Osteocyte (in vitro differentiated cells): ENCODE data around the gene GRIN3B. TPM values are rescaled to one million over a fixed set of nuclear protein-coding genes. Genes with fewer than 3 reads are reported as not detected.

Experiments
- DNase-seq: peaks from one replicate; pipeline ENCODE4 v3.0.0; 2021; ENCODE audit warnings: mixed read lengths; ENCODE audit not compliant: unreplicated experiment; ENCODE audit errors: extremely low spot score
- H3K27ac Mint-ChIP-seq: one replicate; pipeline ENCODE4 v1.8.0; 2021; ENCODE audit warnings: mild to moderate bottlenecking, mixed read lengths; ENCODE audit not compliant: unreplicated experiment
- H3K27me3 Mint-ChIP-seq: one replicate; pipeline ENCODE4 v1.8.0; 2021; ENCODE audit warnings: mixed read lengths; ENCODE audit not compliant: unreplicated experiment
- H3K36me3 Mint-ChIP-seq: one replicate; pipeline ENCODE4 v1.8.0; 2021; ENCODE audit warnings: mixed read lengths; ENCODE audit not compliant: unreplicated experiment
- H3K4me1 Mint-ChIP-seq: one replicate; pipeline ENCODE4 v1.8.0; 2021; ENCODE audit warnings: mixed read lengths; ENCODE audit not compliant: unreplicated experiment
- H3K4me3 Mint-ChIP-seq: one replicate; pipeline ENCODE4 v1.8.0; 2021; ENCODE audit warnings: mild to moderate bottlenecking, moderate library complexity, mixed read lengths; ENCODE audit not compliant: unreplicated experiment
- H3K9me3 Mint-ChIP-seq: one replicate; pipeline ENCODE4 v1.8.0; 2021; ENCODE audit warnings: mixed read lengths; ENCODE audit not compliant: unreplicated experiment
- CTCF ChIP-seq: fragments of 200-600 bp; sonication (generic); IDR thresholded peaks from 2 replicates; pipeline ENCODE4 v1.5.0; 2021; ENCODE audit warnings: antibody characterized with exemption, mild to moderate bottlenecking, moderate library complexity
- total RNA-seq: library from RNA; stranded (reverse); gene quantifications from 2 replicates; pipeline ENCODE4 v1.2.1, GENCODE V29; 2021

GRIN3B gene
- total RNA-seq, 1 donor from 2014 or later, result 0.46 TPM

- DNase-seq, result peak; percentile 93
- H3K4me3 Mint-ChIP-seq, result peak overlapping the region; percentile 50
These were observed 17.6 kb upstream of the GRIN3B start for GRCh38 chr19:982567-983170.

GRCh38 chr19:984165-984967 lies 15.9 kb upstream of the GRIN3B start, which contains the start of gene WDR18:
WDR18 (plus strand) TSS chr19:984345; CDS start chr19:984354, 9 bp downstream.
- Mint-ChIP-seq H3K27ac (peak within 1 kb of the TSS; percentile 94), H3K4me1 (peaks cover 27% of the 10 kb centered on the region), H3K36me3 (peaks cover 14% of the 10 kb centered on the region), H3K4me3 (peak within 1 kb of the TSS; percentile 95), H3K27me3 (no peaks in the 10 kb centered on the region), H3K9me3 (no peaks in the 10 kb centered on the region)
- peak; percentile 97 for DNase-seq
- TF ChIP-seq CTCF, result no peak

More at GRCh38 chr19:982567-983170, 17.6 kb upstream of the GRIN3B start:
- H3K4me1 Mint-ChIP-seq, result peaks cover 23% of the 10 kb centered on the region
- TF ChIP-seq CTCF, result peak; percentile 98
- peaks cover 8% of the 10 kb centered on the region for H3K36me3 Mint-ChIP-seq
- H3K27ac Mint-ChIP-seq, result no peak overlapping the region
- no peaks in the 10 kb centered on the region for H3K27me3 Mint-ChIP-seq
- H3K9me3 Mint-ChIP-seq, result no peaks in the 10 kb centered on the region

GRCh38 chr19:986083-986482 lies 14.1 kb upstream of the GRIN3B start:
- H3K4me1 Mint-ChIP-seq, result peaks cover 19% of the 10 kb centered on the region
- DNase-seq, result no peak
- H3K9me3 Mint-ChIP-seq, result no peaks in the 10 kb centered on the region
- peaks cover 19% of the 10 kb centered on the region for H3K36me3 Mint-ChIP-seq
- H3K27ac Mint-ChIP-seq, result no peak overlapping the region
- no peak overlapping the region for H3K4me3 Mint-ChIP-seq
- H3K27me3 Mint-ChIP-seq, result no peaks in the 10 kb centered on the region
- TF ChIP-seq CTCF, result no peak

GRCh38 chr19:988081-988480 lies 12.1 kb upstream of the GRIN3B start:
- H3K27ac Mint-ChIP-seq, result no peak overlapping the region
- peaks cover 19% of the 10 kb centered on the region for H3K4me1 Mint-ChIP-seq
- TF ChIP-seq CTCF, result no peak
- H3K27me3 Mint-ChIP-seq, result no peaks in the 10 kb centered on the region
- DNase-seq, result no peak
- no peaks in the 10 kb centered on the region for H3K9me3 Mint-ChIP-seq
- peaks cover 19% of the 10 kb centered on the region for H3K36me3 Mint-ChIP-seq
- H3K4me3 Mint-ChIP-seq, result no peak overlapping the region

- Mint-ChIP-seq H3K9me3 (no peaks in the 10 kb centered on the region), H3K4me1 (peaks cover 19% of the 10 kb centered on the region), H3K4me3 (no peak overlapping the region), H3K27me3 (no peaks in the 10 kb centered on the region), H3K36me3 (peaks cover 19% of the 10 kb centered on the region), H3K27ac (no peak overlapping the region)
- no peak for TF ChIP-seq CTCF
- DNase-seq, result no peak
These were observed 11.7 kb upstream of the GRIN3B start for GRCh38 chr19:988510-988909.
